SHP77 treated with DMSO at 0.1 percent for 48 hours (cell line): ENCODE measurements around the gene COL8A2.

Experiments used
- DNase-seq: peaks from one replicate; lab custom pipeline; 2025; lab: John Stamatoyannopoulos, UW

The COL8A2 gene

GRCh38 chr1:36053978-36054377 is 71.0 kb downstream of the COL8A2 start:
- DNase-seq = no peak

- no peak for DNase-seq
Measured at GRCh38 chr1:36051821-36052220, 73.2 kb downstream of the COL8A2 start.
